ENCODE measurements around the gene MGMT.

Gene MGMT

GRCh38 chr10:129815898-129816655 is 349.0 kb downstream of the MGMT start:
- DNase-seq (ENCODE audit: extremely low read depth in 1 of 2, low read depth in 1 of 2), result no peak

DNA sequence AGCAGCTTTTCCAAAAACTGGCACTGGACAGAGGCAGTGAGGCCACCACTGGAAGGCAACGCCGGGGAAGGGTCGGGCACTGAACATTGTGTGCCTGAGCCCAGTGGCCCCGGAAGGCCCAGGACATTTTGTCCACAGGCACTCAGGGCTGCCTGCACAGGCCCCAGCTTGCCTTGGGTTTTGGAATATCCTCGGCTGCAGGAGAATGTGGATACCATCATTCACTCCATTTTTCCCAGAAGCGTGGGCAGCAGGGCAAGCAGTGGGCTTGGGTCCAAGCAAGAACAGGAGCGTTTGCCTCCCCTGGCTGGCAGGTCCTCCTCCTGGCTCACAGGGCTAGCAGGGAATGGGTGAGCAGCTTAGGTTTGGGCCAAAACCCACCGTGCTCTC is 349.6 kb downstream of the MGMT start:
- DNase-seq (ENCODE audit: extremely low read depth in 1 of 2, low read depth in 1 of 2), result no peak

Measured in activated CD8-positive, alpha-beta memory T cell treated with anti-CD3 and anti-CD28 coated beads for 1 hour (primary cell).